Left lobe of liver (tissue), 2 donors: Measurements from ENCODE around the gene AKAP10. TPM values are rescaled to one million over a fixed set of nuclear protein-coding genes. Genes with fewer than 3 reads are reported as not detected.
"Not testable (repeated sequence)": the region's sequence is repeated elsewhere in the genome, so short reads cannot be mapped to it uniquely, and the experiment has no call there.

ENCODE experiments used
- ATAC-seq: fragments of 200-7000 bp; cut with Tn5 transposase; one replicate; pipeline ENCODE4 v1.9.1; 2020; ENCODE audit warnings: mild to moderate bottlenecking, moderate library complexity
- DNase-seq: peaks from one replicate; pipeline ENCODE4 v3.0.0-alpha.2; 2020; ENCODE audit warnings: low spot score
- total RNA-seq: library from RNA; stranded (reverse); gene quantifications from one replicate; pipeline ENCODE4 v1.2.1, GENCODE V29; 2021
- donor health status: DM: no; HTN: no; CAD: no; lungs with moderate emphysema.
- donor health status: DM: no; HTN: yes; CAD: no.

AKAP10 gene
- total RNA-seq, result 8.6 TPM

- DNase-seq, result peak; percentile 95
- ATAC-seq, result peak; percentile 97
Observed at GRCh38 chr17:19977293-19978208, at the start of gene AKAP10. Gene AKAP10 (minus strand): TSS chr17:19977828. CDS start chr17:19977679, 149 bp downstream.

DNA sequence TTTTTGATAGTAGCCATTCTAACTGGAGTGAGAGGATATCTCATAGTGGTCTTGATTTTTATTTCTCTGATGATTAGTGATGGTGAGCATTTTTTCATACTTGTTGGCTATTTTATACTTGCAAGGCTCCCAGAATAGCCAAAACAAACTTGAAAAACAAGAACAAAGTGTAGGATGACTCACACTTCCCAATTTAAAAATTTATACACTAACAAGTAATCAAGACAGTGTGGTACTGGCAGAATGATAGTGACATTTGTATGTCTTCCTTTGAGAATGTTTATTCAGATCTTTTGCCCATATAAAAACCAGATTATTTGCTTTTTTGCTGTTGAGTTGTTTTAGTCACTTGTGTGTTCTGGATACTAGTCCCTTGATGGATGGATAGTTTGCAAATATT is 49.3 kb upstream of the AKAP10 start:
- DNase-seq, result no peak
- no peak for ATAC-seq

- ATAC-seq (no peak), DNase-seq (no peak)
Observed at GRCh38 chr17:20022701-20023100, 45.1 kb upstream of the AKAP10 start.

- ATAC-seq, DNase-seq: not testable (repeated sequence)
Observed at GRCh38 chr17:20016475-20016992, 38.9 kb upstream of the AKAP10 start.

DNA sequence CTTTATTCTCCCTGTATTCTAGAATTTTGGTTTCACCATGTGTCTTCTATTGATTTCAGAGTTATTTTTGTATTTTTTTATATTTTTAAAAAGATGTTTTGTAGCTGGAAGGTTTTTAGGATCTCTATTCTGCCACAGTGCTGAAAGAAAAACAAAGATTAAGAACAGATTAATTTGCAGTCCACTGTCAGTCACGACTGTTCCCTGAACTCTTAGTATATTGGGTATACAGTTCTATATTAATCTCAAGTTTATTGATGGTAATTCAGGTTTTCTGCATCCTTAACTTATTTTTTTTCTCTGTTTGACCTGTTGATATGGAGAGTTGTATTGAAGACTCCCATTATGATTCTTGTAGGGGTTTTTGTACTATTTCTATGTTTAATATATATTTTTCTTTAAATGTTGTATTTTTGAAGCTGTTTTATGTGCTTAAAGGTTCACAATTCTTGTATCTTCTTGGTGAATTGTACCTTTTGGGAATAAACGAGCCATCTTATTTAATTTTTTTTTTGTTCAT is 34.4 kb upstream of the AKAP10 start:
- DNase-seq (no peak), ATAC-seq (no peak)

- ATAC-seq (no peak), DNase-seq (no peak)
Observed at GRCh38 chr17:20010936-20011335, 33.3 kb upstream of the AKAP10 start.

DNA sequence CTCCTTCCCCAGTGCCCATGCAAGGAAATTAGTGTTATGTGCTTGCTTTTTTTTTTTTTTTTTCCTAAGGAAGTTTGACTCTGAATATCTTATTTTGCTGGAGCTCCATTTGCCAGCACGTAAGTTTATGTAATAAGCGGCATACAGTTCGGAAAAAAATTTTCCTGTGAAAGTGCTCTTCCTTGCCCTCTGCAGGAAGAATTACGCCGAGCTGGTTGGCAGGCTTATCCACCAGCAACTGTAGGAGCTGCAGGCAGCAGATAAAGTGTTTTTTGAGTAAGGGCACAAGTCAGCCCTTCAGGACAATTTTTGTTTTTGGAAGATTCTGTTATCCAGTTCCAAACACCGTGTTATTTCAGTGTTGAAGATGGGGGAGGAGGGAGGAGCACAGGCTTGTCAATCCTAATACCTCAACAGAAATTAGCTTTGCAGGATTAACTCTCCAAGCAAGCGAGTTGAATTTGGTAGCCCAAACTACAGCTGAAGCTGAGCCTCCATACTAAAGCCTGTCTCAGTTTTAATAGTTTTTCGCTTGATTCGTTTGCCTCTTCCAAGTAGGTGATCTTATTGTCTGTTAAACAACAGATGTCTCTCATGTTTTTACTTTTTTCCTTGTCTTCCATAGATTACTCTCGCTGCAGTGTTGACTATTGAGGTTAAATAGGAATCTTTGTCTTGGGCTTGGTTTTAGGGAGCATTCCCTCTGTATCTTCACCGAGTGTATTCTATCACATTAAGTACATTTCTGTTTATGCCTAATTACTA is 32.7 kb upstream of the AKAP10 start:
- DNase-seq (no peak), ATAC-seq (peak; percentile 56)

GRCh38 chr17:20009302-20010098 is 31.9 kb upstream of the AKAP10 start, which contains the start of gene SPECC1:
Gene SPECC1 (plus strand): TSS chr17:20009359. CDS start chr17:20096652, 87,293 bp downstream.
- ATAC-seq (peak; percentile 99), DNase-seq (peak; percentile 81)

GRCh38 chr17:20009052-20009301 is 31.3 kb upstream of the AKAP10 start:
- DNase-seq (no peak), ATAC-seq (no peak)

GRCh38 chr17:20008242-20009051 is 30.8 kb upstream of the AKAP10 start:
- no peak for DNase-seq
- ATAC-seq, result peak; percentile 39

DNA sequence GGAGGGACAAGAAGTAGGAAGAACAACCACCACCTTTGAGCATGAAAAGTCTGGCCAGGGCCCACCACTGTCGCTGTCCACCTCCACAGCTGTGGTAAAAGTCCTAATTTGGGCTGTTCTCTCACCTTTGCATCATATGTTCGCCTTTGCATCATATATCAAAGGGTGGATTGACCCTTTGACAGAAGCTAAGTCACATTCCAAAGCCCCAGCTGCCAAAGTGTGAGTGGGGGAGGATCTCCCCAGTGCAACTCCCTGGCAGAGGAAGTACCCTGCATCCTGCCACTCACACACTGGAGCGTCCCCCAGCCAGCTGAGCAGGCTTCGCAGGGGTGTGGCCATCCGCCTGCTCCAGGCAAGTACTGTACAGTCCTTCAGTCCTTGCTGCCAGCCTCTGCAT is 18.9 kb upstream of the AKAP10 start:
- DNase-seq (no peak), ATAC-seq (no peak)

- no peak for DNase-seq
- ATAC-seq, result no peak
Observed at GRCh38 chr17:19996086-19996485, 18.5 kb upstream of the AKAP10 start.

- ATAC-seq, result peak; percentile 100
- DNase-seq, result peak; percentile 89
Observed at GRCh38 chr17:19992803-19993713, 15.4 kb upstream of the AKAP10 start.

DNA sequence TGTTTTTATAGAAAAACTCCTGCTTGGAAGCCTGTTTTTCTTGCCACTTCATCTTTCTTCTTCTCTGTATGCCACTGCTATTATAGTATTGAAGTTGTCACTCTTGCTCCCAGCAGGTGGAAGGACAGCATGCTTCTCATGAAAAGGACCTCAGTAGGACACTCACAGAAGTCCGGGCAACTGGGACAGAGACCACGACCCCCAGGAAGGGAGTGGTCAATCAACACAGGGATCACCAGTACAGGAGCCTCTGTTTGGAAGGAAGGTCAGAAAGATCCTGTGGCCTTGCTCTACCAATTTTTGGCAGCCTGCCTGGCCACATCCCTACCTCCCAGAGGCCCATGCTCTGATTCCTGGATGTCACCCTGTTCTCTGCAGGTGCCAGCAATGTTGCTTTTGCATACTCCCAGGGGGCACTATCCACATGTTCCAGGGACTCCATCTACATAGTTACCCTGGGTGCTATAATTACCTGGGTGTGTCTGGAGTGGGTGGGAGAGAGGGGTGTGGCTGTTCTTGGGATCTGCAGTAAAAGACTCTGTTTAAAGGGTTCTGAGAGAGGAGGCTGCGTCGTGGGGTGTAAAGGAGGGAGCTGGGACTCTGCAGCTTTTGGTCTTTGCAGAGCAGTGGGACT is 13.7 kb upstream of the AKAP10 start:
- ATAC-seq, result no peak
- no peak for DNase-seq

DNA sequence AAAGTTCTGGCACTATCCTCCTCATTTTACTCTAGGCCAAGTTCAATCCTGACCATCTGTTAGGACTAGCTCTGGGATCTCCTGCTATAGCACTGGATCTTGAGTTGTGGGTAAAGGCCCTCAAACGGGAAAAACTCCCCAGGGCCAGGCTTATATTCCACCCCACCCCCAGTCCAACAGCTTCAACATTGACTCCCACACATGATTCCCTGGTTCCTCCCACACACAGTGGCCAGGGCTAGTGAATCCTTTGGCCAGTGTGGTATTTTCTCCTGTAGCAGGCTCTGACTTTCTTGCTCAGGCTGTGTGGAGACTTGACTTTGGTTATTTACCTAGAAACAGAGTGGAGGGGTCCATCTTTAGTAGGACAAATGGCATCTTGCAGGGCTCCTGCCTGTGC is 10.3 kb upstream of the AKAP10 start:
- DNase-seq (no peak), ATAC-seq (no peak)

GRCh38 chr17:19986941-19987861 is 9.6 kb upstream of the AKAP10 start:
- ATAC-seq (no peak), DNase-seq (no peak)
